CD8-positive, alpha-beta memory T cell (primary cell): ENCODE results near the gene RGS17. TPM values are rescaled to one million over a fixed set of nuclear protein-coding genes. Genes with fewer than 3 reads are reported as not detected.

Experiments used
- CTCF ChIA-PET: fragments of 350-600 bp; sonication (Branson Sonifier 250); formaldehyde crosslinking; loops from one replicate; lab custom pipeline; 2021; ENCODE audit warnings: antibody characterized with exemption; lab: Charles Lee
- POLR2A ChIA-PET: fragments of 350-600 bp; sonication (Branson Sonifier 250); formaldehyde crosslinking; loops from one replicate; lab custom pipeline; 2021; ENCODE audit warnings: antibody characterized with exemption; lab: Charles Lee
- DNase-seq, 5 donors: peaks; one replicate each; pipeline versions ENCODE4 v3.0.0 to v3.0.0-alpha.2; 2020 to 2022; ENCODE audit warnings: mixed read lengths in 1 of 5
- H3K27ac ChIP-seq: one replicate; pipeline ENCODE4 v1.7.0; 2013; ENCODE audit warnings: low read depth, mild to moderate bottlenecking, low read length, moderate library complexity
- H3K27me3 ChIP-seq: 2 replicates; pipeline ENCODE4 v1.7.0; 2013; ENCODE audit warnings: low read length, mild to moderate bottlenecking; ENCODE audit not compliant: insufficient read depth, poor library complexity, severe bottlenecking
- H3K36me3 ChIP-seq: 2 replicates; pipeline ENCODE4 v1.7.0; 2013; ENCODE audit warnings: mild to moderate bottlenecking, low read length, moderate library complexity; ENCODE audit not compliant: insufficient read depth
- H3K4me1 ChIP-seq: 2 replicates; pipeline ENCODE4 v1.7.0; 2013; ENCODE audit warnings: mild to moderate bottlenecking, low read length, moderate library complexity; ENCODE audit not compliant: insufficient read depth
- H3K4me3 ChIP-seq: 2 replicates; pipeline ENCODE4 v1.7.0; 2013; ENCODE audit warnings: mild to moderate bottlenecking, low read length
- H3K9me3 ChIP-seq: 2 replicates; pipeline ENCODE4 v1.7.0; 2013; ENCODE audit warnings: mild to moderate bottlenecking, low read length
- H3K27ac Mint-ChIP-seq, 8 donors: one replicate each; pipeline ENCODE4 v1.8.0; 2020 to 2021; ENCODE audit warnings: mixed read lengths in 8 of 8, mild to moderate bottlenecking in 6 of 8, inconsistent platforms in 3 of 8, moderate library complexity in 3 of 8
- H3K27me3 Mint-ChIP-seq, 2 donors: one replicate each; pipeline ENCODE4 v1.8.0; 2020 to 2021; ENCODE audit warnings: mixed read lengths in 2 of 2, mild to moderate bottlenecking in 1 of 2, moderate library complexity in 1 of 2
- H3K36me3 Mint-ChIP-seq, 3 donors: one replicate each; pipeline ENCODE4 v1.8.0; 2020 to 2021; ENCODE audit warnings: mixed read lengths in 3 of 3, inconsistent platforms in 1 of 3, mild to moderate bottlenecking in 1 of 3
- H3K4me1 Mint-ChIP-seq, 3 donors: one replicate each; pipeline ENCODE4 v1.8.0; 2020 to 2021; ENCODE audit warnings: mixed read lengths in 3 of 3, inconsistent platforms in 1 of 3, mild to moderate bottlenecking in 1 of 3
- H3K4me3 Mint-ChIP-seq, 7 donors: one replicate each; pipeline ENCODE4 v1.8.0; 2020 to 2021; ENCODE audit warnings: mixed read lengths in 7 of 7, mild to moderate bottlenecking in 6 of 7, moderate library complexity in 4 of 7, inconsistent platforms in 2 of 7
- H3K9me3 Mint-ChIP-seq, 5 donors: one replicate each; pipeline ENCODE4 v1.8.0; 2020 to 2022; ENCODE audit warnings: mixed read lengths in 5 of 5, mild to moderate bottlenecking in 3 of 5, moderate library complexity in 2 of 5, inconsistent platforms in 1 of 5
- polyA plus RNA-seq: library from polyadenylated mRNA; unstranded; fragments of 300-500 nt; fragmentation: Illumina TruSeq; gene quantifications from one replicate; pipeline ENCODE4 v1.2.3, GENCODE V29; 2021
- total RNA-seq, 2 experiments: library from RNA; stranded (reverse); gene quantifications; one replicate each; pipeline ENCODE4 v1.2.3, GENCODE V29; 2021

RGS17 gene
- total and polyA plus RNA-seq, 3 experiments from 2014 or later, result 0.02 to 0.49 TPM; not detected in 1

DNA sequence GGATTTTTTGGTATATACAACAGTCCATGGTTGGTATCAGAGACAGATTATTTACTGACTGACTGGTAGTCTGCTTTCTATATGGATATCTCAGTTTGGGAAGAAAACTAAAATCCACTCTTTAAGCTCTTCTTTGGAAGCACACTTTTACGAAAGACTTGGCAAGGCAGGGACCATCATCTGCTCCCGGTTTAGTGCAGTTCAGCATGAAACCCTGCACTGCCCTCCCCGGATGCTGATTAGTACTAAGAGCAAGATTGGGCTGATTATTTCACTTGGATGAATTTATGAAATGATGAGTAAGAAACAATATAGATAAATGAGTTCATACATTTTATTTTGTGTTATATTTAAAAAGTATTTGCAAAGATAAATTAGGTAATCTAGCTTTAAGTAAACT is 56.3 kb downstream of the RGS17 start:
- no peak overlapping the region for H3K27ac ChIP-seq
- Mint-ChIP-seq H3K4me3 (no peak overlapping the region), H3K36me3 (no peaks in the 10 kb centered on the region), H3K27me3 (peaks cover 7 to 13% of the 10 kb centered on the region in 2 donors), H3K4me1 (no peaks in the 10 kb centered on the region), H3K27ac (no peak overlapping the region), H3K9me3 (peaks cover 0 to 2% (median 0%) of the 10 kb centered on the region in 5 donors)
- no peak for DNase-seq
- H3K4me1 ChIP-seq, result no peaks in the 10 kb centered on the region
- POLR2A ChIA-PET, result no interaction called here
- H3K9me3 ChIP-seq, result no peaks in the 10 kb centered on the region
- no peak overlapping the region for H3K4me3 ChIP-seq
- H3K36me3 ChIP-seq, result no peaks in the 10 kb centered on the region
- no peaks in the 10 kb centered on the region for H3K27me3 ChIP-seq
- CTCF ChIA-PET, result no interaction called here

DNA sequence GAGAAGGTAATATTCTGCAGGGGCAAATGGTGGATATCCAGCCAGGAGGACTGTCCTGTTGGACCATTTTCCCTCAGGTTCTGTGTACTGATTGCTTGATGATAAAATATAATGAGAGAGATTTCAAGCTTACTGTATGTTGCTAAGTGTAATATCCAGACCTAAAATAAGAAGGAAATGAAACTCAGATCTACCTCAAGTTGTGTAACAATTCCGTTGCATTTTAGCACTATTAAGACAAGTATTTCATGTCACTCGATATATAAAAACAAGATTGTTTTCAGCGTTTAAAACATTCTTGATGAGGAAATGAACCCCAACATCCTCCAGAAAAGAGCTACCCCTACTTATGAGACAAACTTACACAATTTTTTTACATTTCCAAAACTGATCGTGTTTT is 57.2 kb downstream of the RGS17 start:
- H3K4me3 Mint-ChIP-seq, result no peak overlapping the region
- POLR2A ChIA-PET, result no interaction called here
- Histone ChIP-seq H3K4me1 (no peaks in the 10 kb centered on the region), H3K4me3 (no peak overlapping the region), H3K27ac (no peak overlapping the region), H3K36me3 (no peaks in the 10 kb centered on the region), H3K9me3 (no peaks in the 10 kb centered on the region), H3K27me3 (no peaks in the 10 kb centered on the region)
- H3K27me3 Mint-ChIP-seq, result peaks cover 7 to 13% of the 10 kb centered on the region in 2 donors
- no peaks in the 10 kb centered on the region for H3K36me3 Mint-ChIP-seq
- H3K4me1 Mint-ChIP-seq, result no peaks in the 10 kb centered on the region
- H3K27ac Mint-ChIP-seq, result no peak overlapping the region
- DNase-seq, result no peak
- H3K9me3 Mint-ChIP-seq, result peaks cover 0 to 2% (median 0%) of the 10 kb centered on the region in 5 donors
- CTCF ChIA-PET, result no interaction called here

DNA sequence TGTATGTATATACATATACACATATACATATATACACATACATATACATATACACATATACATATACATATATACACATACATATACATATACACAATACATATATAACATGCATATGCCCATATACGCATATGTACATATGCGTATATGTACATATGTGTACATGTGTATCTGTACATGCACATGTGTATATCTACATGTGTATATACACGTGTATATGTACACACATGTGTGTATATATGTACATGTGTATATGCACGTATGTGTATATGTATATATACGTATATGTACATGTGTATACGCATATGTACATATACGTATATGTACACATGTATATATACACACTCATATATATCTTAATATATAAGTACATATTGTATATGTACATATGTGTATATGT is 60.3 kb downstream of the RGS17 start:
- Histone ChIP-seq H3K4me3 (no peak overlapping the region), H3K4me1 (no peaks in the 10 kb centered on the region), H3K9me3 (no peaks in the 10 kb centered on the region), H3K36me3 (no peaks in the 10 kb centered on the region), H3K27me3 (no peaks in the 10 kb centered on the region), H3K27ac (no peak overlapping the region)
- H3K27ac Mint-ChIP-seq, result no peak overlapping the region
- peaks cover 0 to 10% (median 3%) of the 10 kb centered on the region in 5 donors for H3K9me3 Mint-ChIP-seq
- H3K27me3 Mint-ChIP-seq, result peaks cover 5 to 16% of the 10 kb centered on the region in 2 donors
- H3K4me3 Mint-ChIP-seq, result no peak overlapping the region
- CTCF ChIA-PET, result no interaction called here
- no peaks in the 10 kb centered on the region for H3K4me1 Mint-ChIP-seq
- no peak for DNase-seq
- POLR2A ChIA-PET, result no interaction called here
- H3K36me3 Mint-ChIP-seq, result no peaks in the 10 kb centered on the region

DNA sequence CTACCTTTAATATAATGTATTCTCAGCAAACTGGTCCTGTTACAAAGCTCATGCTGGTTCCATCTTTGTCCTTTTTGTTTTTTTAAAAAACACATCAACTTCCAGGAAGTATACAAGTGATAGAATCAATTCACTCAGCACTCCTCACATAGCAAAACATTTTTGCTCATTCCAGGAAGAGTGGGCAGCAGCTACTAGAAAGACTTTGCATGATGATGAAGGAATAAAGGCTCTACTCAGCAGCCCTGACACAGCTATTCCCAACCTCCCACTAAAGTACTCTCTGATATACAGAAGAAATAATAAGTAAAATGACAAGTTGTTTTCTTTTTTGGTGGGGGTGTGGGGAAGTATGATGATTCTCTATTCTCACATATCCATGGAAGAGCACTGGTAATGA is 61.2 kb downstream of the RGS17 start:
- Histone ChIP-seq H3K4me1 (no peaks in the 10 kb centered on the region), H3K4me3 (no peak overlapping the region), H3K27me3 (no peaks in the 10 kb centered on the region), H3K36me3 (no peaks in the 10 kb centered on the region), H3K27ac (no peak overlapping the region), H3K9me3 (no peaks in the 10 kb centered on the region)
- POLR2A ChIA-PET, result no interaction called here
- peaks cover 0 to 14% (median 3%) of the 10 kb centered on the region in 5 donors for H3K9me3 Mint-ChIP-seq
- H3K4me3 Mint-ChIP-seq, result no peak overlapping the region
- H3K27me3 Mint-ChIP-seq, result peaks cover 6 to 18% of the 10 kb centered on the region in 2 donors
- H3K36me3 Mint-ChIP-seq, result no peaks in the 10 kb centered on the region
- CTCF ChIA-PET, result no interaction called here
- H3K27ac Mint-ChIP-seq, result no peak overlapping the region
- DNase-seq, result no peak
- H3K4me1 Mint-ChIP-seq, result no peaks in the 10 kb centered on the region

DNA sequence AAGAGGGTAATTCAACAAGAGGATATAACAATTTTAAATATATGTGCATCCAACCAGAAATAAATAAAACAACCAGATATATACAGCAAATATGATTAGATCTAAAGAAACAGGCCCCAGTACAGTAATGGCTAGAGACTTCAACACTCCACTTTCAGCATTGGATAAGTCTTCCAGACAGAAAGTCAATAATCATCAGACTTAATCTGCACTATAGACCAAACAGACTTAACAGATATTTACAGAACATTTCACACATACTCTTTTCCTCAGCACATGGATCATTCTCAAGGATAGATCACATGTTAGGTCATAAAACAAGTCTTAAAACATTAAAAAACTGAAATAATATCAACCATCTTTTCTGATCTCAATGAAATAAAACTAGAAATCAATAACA is 65.9 kb downstream of the RGS17 start:
- POLR2A ChIA-PET, result no interaction called here
- Mint-ChIP-seq H3K27ac (no peak overlapping the region), H3K9me3 (peaks cover 3 to 18% (median 12%) of the 10 kb centered on the region in 5 donors), H3K4me3 (no peak overlapping the region), H3K36me3 (peaks cover 0 to 8% (median 0%) of the 10 kb centered on the region in 3 donors), H3K4me1 (no peaks in the 10 kb centered on the region), H3K27me3 (peaks cover 4 to 50% of the 10 kb centered on the region in 2 donors)
- no peaks in the 10 kb centered on the region for H3K9me3 ChIP-seq
- CTCF ChIA-PET, result no interaction called here
- no peaks in the 10 kb centered on the region for H3K4me1 ChIP-seq
- no peak overlapping the region for H3K27ac ChIP-seq
- no peaks in the 10 kb centered on the region for H3K36me3 ChIP-seq
- no peaks in the 10 kb centered on the region for H3K27me3 ChIP-seq
- no peak overlapping the region for H3K4me3 ChIP-seq
- no peak for DNase-seq

DNA sequence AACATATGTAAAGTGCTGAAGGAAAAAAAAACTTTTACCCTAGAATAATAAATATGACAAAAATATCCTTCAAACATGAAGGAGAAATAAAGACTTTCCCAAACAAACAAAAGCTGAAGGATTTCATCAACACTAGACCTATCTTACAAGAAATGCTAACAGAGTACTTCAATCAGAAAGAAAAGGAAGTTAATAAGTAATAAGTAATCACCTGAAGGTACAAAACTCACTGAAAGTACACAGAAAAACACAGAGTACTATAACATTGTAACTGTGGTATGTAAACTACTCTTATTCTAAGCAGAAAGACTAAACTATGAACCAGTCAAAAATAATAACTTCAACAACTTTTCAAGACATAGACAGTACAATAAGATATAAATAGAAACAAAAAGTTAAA is 67.1 kb downstream of the RGS17 start:
- H3K4me1 Mint-ChIP-seq, result no peaks in the 10 kb centered on the region
- ChIA-PET POLR2A (no interaction called here), CTCF (no interaction called here)
- no peak for DNase-seq
- H3K9me3 Mint-ChIP-seq, result peaks cover 3 to 16% (median 12%) of the 10 kb centered on the region in 5 donors
- no peak overlapping the region for H3K27ac Mint-ChIP-seq
- Histone ChIP-seq H3K9me3 (no peaks in the 10 kb centered on the region), H3K36me3 (no peaks in the 10 kb centered on the region), H3K27ac (no peak overlapping the region), H3K4me1 (no peaks in the 10 kb centered on the region), H3K4me3 (no peak overlapping the region), H3K27me3 (no peaks in the 10 kb centered on the region)
- no peak overlapping the region for H3K4me3 Mint-ChIP-seq
- H3K36me3 Mint-ChIP-seq, result peaks cover 0 to 8% (median 0%) of the 10 kb centered on the region in 3 donors
- peaks cover 4 to 55% of the 10 kb centered on the region in 2 donors for H3K27me3 Mint-ChIP-seq

DNA sequence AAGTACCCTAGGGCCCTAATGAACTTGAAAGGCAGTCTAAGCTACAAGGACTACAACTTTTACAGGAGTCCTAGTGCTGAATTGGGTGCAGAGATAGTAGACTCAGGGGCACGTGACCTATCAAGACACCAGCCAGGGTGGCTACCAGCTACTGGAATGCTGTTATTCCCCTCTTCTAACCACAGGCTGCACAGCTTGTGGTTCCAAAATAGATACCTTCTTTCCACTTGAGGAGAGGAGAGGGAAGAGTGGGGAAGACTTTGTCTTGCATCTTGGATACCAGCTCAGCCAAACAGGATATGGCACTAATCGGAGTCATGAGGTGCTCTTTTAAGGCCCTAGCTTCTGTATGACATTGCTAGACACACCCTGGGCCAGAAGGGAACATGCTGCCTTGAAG is 68.6 kb downstream of the RGS17 start:
- Histone ChIP-seq H3K27ac (no peak overlapping the region), H3K27me3 (no peaks in the 10 kb centered on the region), H3K4me1 (no peaks in the 10 kb centered on the region), H3K9me3 (no peaks in the 10 kb centered on the region), H3K36me3 (no peaks in the 10 kb centered on the region), H3K4me3 (no peak overlapping the region)
- Mint-ChIP-seq H3K36me3 (peaks cover 0 to 8% (median 0%) of the 10 kb centered on the region in 3 donors), H3K4me3 (no peak overlapping the region), H3K4me1 (no peaks in the 10 kb centered on the region), H3K27me3 (peaks cover 4 to 60% of the 10 kb centered on the region in 2 donors), H3K9me3 (peaks cover 1 to 16% (median 8%) of the 10 kb centered on the region in 5 donors), H3K27ac (no peak overlapping the region)
- ChIA-PET CTCF (no interaction called here), POLR2A (no interaction called here)
- DNase-seq, result no peak

DNA sequence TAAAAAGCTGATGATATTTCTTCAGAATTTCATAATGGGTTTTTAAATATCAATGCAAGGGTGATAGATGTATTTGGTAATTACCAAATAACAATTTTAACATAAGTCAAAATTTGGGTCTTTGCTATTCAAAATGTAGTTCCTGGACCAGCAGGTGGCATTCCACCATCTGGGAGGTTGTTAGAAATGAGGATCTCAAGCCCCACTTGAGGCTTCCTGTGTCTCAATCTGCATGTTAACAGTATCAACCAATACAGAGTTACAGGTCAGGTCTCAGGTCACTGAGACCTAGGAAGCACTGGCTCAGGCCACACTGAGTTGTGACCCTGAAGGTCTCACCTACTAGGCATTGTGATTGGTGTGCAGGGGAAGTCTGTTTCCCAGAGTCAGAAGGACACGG is 71.3 kb downstream of the RGS17 start:
- H3K9me3 ChIP-seq, result no peaks in the 10 kb centered on the region
- no peak overlapping the region for H3K4me3 ChIP-seq
- H3K4me1 ChIP-seq, result no peaks in the 10 kb centered on the region
- Mint-ChIP-seq H3K4me3 (no peak overlapping the region), H3K27me3 (peaks cover 2 to 52% of the 10 kb centered on the region in 2 donors), H3K4me1 (no peaks in the 10 kb centered on the region), H3K27ac (no peak overlapping the region), H3K36me3 (peaks cover 0 to 8% (median 0%) of the 10 kb centered on the region in 3 donors), H3K9me3 (peaks cover 0 to 12% (median 4%) of the 10 kb centered on the region in 5 donors)
- ChIA-PET CTCF (no interaction called here), POLR2A (no interaction called here)
- DNase-seq, result no peak
- no peak overlapping the region for H3K27ac ChIP-seq
- no peaks in the 10 kb centered on the region for H3K36me3 ChIP-seq
- H3K27me3 ChIP-seq, result no peaks in the 10 kb centered on the region
